Sigmoid colon (tissue), 7 donors: ENCODE results near the gene SYNE4. TPM values are rescaled to one million over a fixed set of nuclear protein-coding genes. Genes with fewer than 3 reads are reported as not detected.

Source experiments
- DNase-seq: peaks from one replicate; pipeline ENCODE4 v3.0.0-alpha.2; 2019
- H3K27ac ChIP-seq, 4 donors: fragments of 200-600 bp; sonication (generic); one replicate each; pipeline ENCODE4 v1.5.1; 2016 to 2019; ENCODE audit warnings: mild to moderate bottlenecking in 1 of 4
- H3K27me3 ChIP-seq, 3 donors: fragments of 200-600 bp; sonication (generic); one replicate each; pipeline ENCODE4 v1.5.1; 2019; ENCODE audit warnings: mild to moderate bottlenecking in 1 of 3
- H3K36me3 ChIP-seq, 4 donors: fragments of 200-600 bp; sonication (generic); one replicate each; pipeline ENCODE4 v1.5.1; 2016 to 2019
- H3K4me1 ChIP-seq, 4 donors: fragments of 200-600 bp; sonication (generic); one replicate each; pipeline ENCODE4 v1.5.1; 2017 to 2019
- H3K4me3 ChIP-seq, 4 donors: fragments of 200-600 bp; sonication (generic); one replicate each; pipeline ENCODE4 v1.5.1; 2017 to 2019; ENCODE audit warnings: mild to moderate bottlenecking in 2 of 4, moderate library complexity in 1 of 4
- H3K9me3 ChIP-seq, 4 donors: fragments of 200-600 bp in 3 of 4; sonication (generic) in 3 of 4; one replicate each; pipeline versions ENCODE4 v1.5.1 to v1.6.1; 2013 to 2019
- CTCF ChIP-seq, 4 experiments: fragments of 450-650 bp in 3 of 4; fragments of 200-600 bp in 1 of 4; IDR thresholded peaks; one replicate each; pipeline ENCODE4 v1.5.1; 2016 to 2019; ENCODE audit warnings: antibody characterized with exemption in 4 of 4, mild to moderate bottlenecking in 3 of 4, moderate library complexity in 2 of 4
- EP300 ChIP-seq, 4 donors: sonication (generic); formaldehyde crosslinking; IDR thresholded peaks; one replicate each; pipeline ENCODE4 v1.6.1; 2017; ENCODE audit warnings: antibody characterized with exemption in 4 of 4
- POLR2A ChIP-seq, 2 donors: fragments of 450-650 bp; IDR thresholded peaks; one replicate each; pipeline ENCODE4 v1.6.1; 2016; ENCODE audit warnings: antibody characterized with exemption in 2 of 2, mild to moderate bottlenecking in 2 of 2, moderate library complexity in 2 of 2
- POLR2AphosphoS5 ChIP-seq, 4 donors: sonication (generic); formaldehyde crosslinking; IDR thresholded peaks; one replicate each; pipeline ENCODE4 v1.6.1; 2017; ENCODE audit warnings: antibody characterized with exemption in 4 of 4
- WGBS, 2 donors: extraction: QIAGEN DNeasy Blood & Tissue Kit; methylation state at CpG; one replicate each; pipeline ENCODE4 v1.1.7; 2013; 5-methylcytosine and 5-hydroxymethylcytosine counted together
- intact Hi-C: fragments of 100-400 bp; cut with DNase I; formaldehyde crosslinking; loops from one replicate; pipeline ENCODE4 v1.15.1; 2023
- polyA plus RNA-seq, 3 donors: library from polyadenylated mRNA; stranded (reverse); fragments of 200-250 nt; gene quantifications; one replicate each; pipeline ENCODE4 v1.2.3, GENCODE V29; 2013
- total RNA-seq, 4 donors: library from RNA; depleted of rRNA; stranded (reverse); fragments of >200 nt; gene quantifications; one replicate each; pipeline ENCODE4 v1.1.0, GENCODE V29; 2016
- donor health status: healthy with polysubstance abuse.
- donor health status: Bipolar disorder and iron deficiency.
- donor health status: healthy.

Gene SYNE4
- total and polyA plus RNA-seq, 7 donors: 0.28 to 7.8 (median 0.82) TPM

GRCh38 chr19:35995048-35995993 lies 13.3 kb downstream of the SYNE4 start, which contains the start of gene SDHAF1:
Gene SDHAF1, plus strand, starts transcription at chr19:35995188. Its CDS starts 87 bp downstream, at chr19:35995275.
- H3K4me1 ChIP-seq: peaks cover 0 to 49% (median 42%) of the 10 kb centered on the region in 4 donors
- 0 to 1% methylated on average over 97 of the region's 97 CpGs for WGBS, 2 donors
- peak within 1 kb of the TSS; percentile 88 to 94 (median 91) for H3K27ac ChIP-seq
- no peaks in the 10 kb centered on the region for H3K9me3 ChIP-seq
- peak within 1 kb of the TSS; percentile 71 to 98 (median 89) for H3K4me3 ChIP-seq
- peak; percentile 99 for DNase-seq
- TF ChIP-seq EP300 (IDR thresholded peaks at IDR 0.05) (no peak), CTCF (IDR thresholded peaks at IDR 0.05) (no peak), POLR2A (IDR thresholded peaks at IDR 0.05) (peak; percentile 83 to 87), POLR2AphosphoS5 (IDR thresholded peaks at IDR 0.05) (peak; percentile 91 to 98 (median 96))
- no peaks in the 10 kb centered on the region for H3K27me3 ChIP-seq
- H3K36me3 ChIP-seq: peaks cover 0 to 12% (median 0%) of the 10 kb centered on the region in 4 donors
- intact Hi-C loops: loop anchor here (1.0 to 5.0 kb wide), 4 partner anchors 19 to 248 kb away; partner anchors contain the start of genes ALKBH6, LIN37, POLR2I and PSENEN

- DNase-seq: peak; percentile 74
- peak overlapping the region; percentile 88 to 94 (median 91) for H3K27ac ChIP-seq
- peaks cover 0 to 7% (median 0%) of the 10 kb centered on the region in 3 donors for H3K27me3 ChIP-seq
- whole genome bisulfite sequencing, 2 donors: 45 to 46% methylated on average over 49 of the region's 49 CpGs
- H3K36me3 ChIP-seq: peaks cover 0 to 12% (median 0%) of the 10 kb centered on the region in 4 donors
- intact Hi-C loops: loop anchor here (2.0 kb wide), 2 partner anchors 21 to 121 kb away; partner anchors contain the start of genes ALKBH6, POLR2I and TBCB
- H3K4me3 ChIP-seq: peak overlapping the region; percentile 71 to 98 (median 89)
- H3K4me1 ChIP-seq: peaks cover 0 to 36% (median 32%) of the 10 kb centered on the region in 4 donors
- H3K9me3 ChIP-seq: no peaks in the 10 kb centered on the region
- TF ChIP-seq POLR2AphosphoS5 (IDR thresholded peaks at IDR 0.05) (no peak), CTCF (IDR thresholded peaks at IDR 0.05) (peak in 2 of 4 experiments; percentile 12 to 13), EP300 (IDR thresholded peaks at IDR 0.05) (no peak)
Observed at GRCh38 chr19:35993923-35994598, 14.6 kb downstream of the SYNE4 start.

- intact Hi-C loops: no loop called here
- H3K9me3 ChIP-seq: no peaks in the 10 kb centered on the region
- 86 to 92% methylated on average over 8 of the region's 8 CpGs for WGBS, 2 donors
- H3K4me3 ChIP-seq: no peak overlapping the region
- H3K36me3 ChIP-seq: peaks cover 0 to 8% (median 0%) of the 10 kb centered on the region in 4 donors
- no peak for TF ChIP-seq POLR2A (IDR thresholded peaks at IDR 0.05)
- TF ChIP-seq EP300 (IDR thresholded peaks at IDR 0.05): no peak
- TF ChIP-seq POLR2AphosphoS5 (IDR thresholded peaks at IDR 0.05): no peak
- no peak for TF ChIP-seq CTCF (IDR thresholded peaks at IDR 0.05)
- H3K27me3 ChIP-seq: peaks cover 0 to 16% (median 0%) of the 10 kb centered on the region in 3 donors
- H3K4me1 ChIP-seq: peaks cover 0 to 30% (median 27%) of the 10 kb centered on the region in 4 donors
- no peak for DNase-seq
- no peak overlapping the region for H3K27ac ChIP-seq
Observed at GRCh38 chr19:35992907-35993765, 15.5 kb downstream of the SYNE4 start.
